ENCODE data around the gene PPEF2. TPM values are rescaled to one million over a fixed set of nuclear protein-coding genes. Genes with fewer than 3 reads are reported as not detected.

Gene PPEF2
- total and polyA plus RNA-seq, 2 experiments from 2014 or later: not detected

DNA sequence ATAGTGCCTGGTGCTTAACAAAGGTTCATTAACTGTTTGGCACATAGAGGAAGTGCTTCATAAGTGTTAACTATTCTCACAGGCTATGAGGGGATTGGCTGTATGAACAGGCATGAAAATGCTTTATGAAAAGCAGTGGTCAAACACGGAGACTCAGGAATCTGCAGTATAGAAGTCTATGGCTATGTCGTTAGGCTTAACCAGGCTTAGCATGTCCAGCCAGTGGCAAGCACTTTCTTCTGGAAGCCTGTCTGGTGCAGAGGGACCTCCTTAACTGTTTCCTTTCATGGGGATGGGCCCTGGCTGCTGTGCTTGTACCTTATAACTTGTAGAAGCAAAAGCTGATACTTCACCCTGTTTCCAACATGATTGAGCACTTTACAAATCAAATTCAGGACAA, 78.4 kb downstream of the PPEF2 start:
- no peak overlapping the region for H3K4me3 ChIP-seq
- TF ChIP-seq, protein P1, sequence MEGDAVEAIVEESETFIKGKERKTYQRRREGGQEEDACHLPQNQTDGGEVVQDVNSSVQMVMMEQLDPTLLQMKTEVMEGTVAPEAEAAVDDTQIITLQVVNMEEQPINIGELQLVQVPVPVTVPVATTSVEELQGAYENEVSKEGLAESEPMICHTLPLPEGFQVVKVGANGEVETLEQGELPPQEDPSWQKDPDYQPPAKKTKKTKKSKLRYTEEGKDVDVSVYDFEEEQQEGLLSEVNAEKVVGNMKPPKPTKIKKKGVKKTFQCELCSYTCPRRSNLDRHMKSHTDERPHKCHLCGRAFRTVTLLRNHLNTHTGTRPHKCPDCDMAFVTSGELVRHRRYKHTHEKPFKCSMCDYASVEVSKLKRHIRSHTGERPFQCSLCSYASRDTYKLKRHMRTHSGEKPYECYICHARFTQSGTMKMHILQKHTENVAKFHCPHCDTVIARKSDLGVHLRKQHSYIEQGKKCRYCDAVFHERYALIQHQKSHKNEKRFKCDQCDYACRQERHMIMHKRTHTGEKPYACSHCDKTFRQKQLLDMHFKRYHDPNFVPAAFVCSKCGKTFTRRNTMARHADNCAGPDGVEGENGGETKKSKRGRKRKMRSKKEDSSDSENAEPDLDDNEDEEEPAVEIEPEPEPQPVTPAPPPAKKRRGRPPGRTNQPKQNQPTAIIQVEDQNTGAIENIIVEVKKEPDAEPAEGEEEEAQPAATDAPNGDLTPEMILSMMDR (IDR thresholded peaks at IDR 0.05; ENCODE audit: poor library complexity): no peak
- no peak for TF ChIP-seq EZH2 (IDR thresholded peaks at IDR 0.05; ENCODE audit: borderline replicate concordance)
- H3K9me2 ChIP-seq (replicated peaks; ENCODE audit: insufficient read depth): no peaks in the 10 kb centered on the region
- no peaks in the 10 kb centered on the region for H3K36me3 ChIP-seq (replicated peaks; ENCODE audit: insufficient read depth, low read depth)
- no peaks in the 10 kb centered on the region for H3K79me2 ChIP-seq
- no peaks in the 10 kb centered on the region for H3K9me3 ChIP-seq (ENCODE audit: low read depth)
- no peaks in the 10 kb centered on the region for H3K27me3 ChIP-seq
- no peak for DNase-seq (ENCODE audit: low spot score)
- H2AFZ ChIP-seq: no peak overlapping the region
- peaks cover 3% of the 10 kb centered on the region for H3K4me1 ChIP-seq (ENCODE audit: insufficient read depth)
- no peaks in the 10 kb centered on the region for H4K20me1 ChIP-seq (ENCODE audit: insufficient read depth, poor library complexity, severe bottlenecking)
- WGBS (ENCODE audit: low lambda C conversion rate, missing lambda C conversion rate): 43% methylated on average over 2 of the region's 2 CpGs
- no peak overlapping the region for H3K4me2 ChIP-seq
- H3K27ac ChIP-seq: no peak overlapping the region

DNA sequence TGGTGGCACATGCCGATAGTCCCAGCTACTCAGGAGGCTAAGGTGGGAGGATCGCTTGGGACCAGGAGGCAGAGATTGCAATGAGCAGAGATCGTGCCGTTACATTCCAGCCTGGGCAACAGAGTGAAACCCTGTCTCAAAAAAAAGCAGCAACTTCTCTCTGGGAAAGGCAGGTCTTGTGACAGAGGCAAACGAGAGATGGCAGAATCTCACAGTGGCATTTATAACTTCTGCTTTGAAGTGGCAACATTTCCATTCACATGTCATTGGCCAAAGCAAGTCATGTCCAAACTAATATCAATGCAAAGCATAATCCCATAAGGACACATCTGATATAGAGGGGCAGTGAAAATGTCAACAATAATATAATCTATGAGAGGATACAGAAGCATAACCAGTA, 79.8 kb downstream of the PPEF2 start:
- H3K4me2 ChIP-seq: no peak overlapping the region
- H3K9me2 ChIP-seq (replicated peaks; ENCODE audit: insufficient read depth): no peaks in the 10 kb centered on the region
- H4K20me1 ChIP-seq (ENCODE audit: insufficient read depth, poor library complexity, severe bottlenecking): no peaks in the 10 kb centered on the region
- H3K36me3 ChIP-seq (replicated peaks; ENCODE audit: insufficient read depth, low read depth): no peaks in the 10 kb centered on the region
- DNase-seq (ENCODE audit: low spot score): no peak
- no peaks in the 10 kb centered on the region for H3K79me2 ChIP-seq
- no peak overlapping the region for H2AFZ ChIP-seq
- no peak overlapping the region for H3K4me3 ChIP-seq
- peaks cover 3% of the 10 kb centered on the region for H3K4me1 ChIP-seq (ENCODE audit: insufficient read depth)
- no peak for TF ChIP-seq EZH2phosphoT487 (IDR thresholded peaks at IDR 0.05; ENCODE audit: low read depth, severe bottlenecking, unreplicated experiment)
- no peak for TF ChIP-seq EZH2 (IDR thresholded peaks at IDR 0.05; ENCODE audit: borderline replicate concordance)
- TF ChIP-seq, protein P1 (IDR thresholded peaks at IDR 0.05; ENCODE audit: poor library complexity): no peak
- no peaks in the 10 kb centered on the region for H3K9me3 ChIP-seq (ENCODE audit: low read depth)
- H3K27ac ChIP-seq: no peak overlapping the region
- WGBS (ENCODE audit: low lambda C conversion rate, missing lambda C conversion rate): 87% methylated on average over 5 of the region's 5 CpGs
- no peaks in the 10 kb centered on the region for H3K27me3 ChIP-seq

DNA sequence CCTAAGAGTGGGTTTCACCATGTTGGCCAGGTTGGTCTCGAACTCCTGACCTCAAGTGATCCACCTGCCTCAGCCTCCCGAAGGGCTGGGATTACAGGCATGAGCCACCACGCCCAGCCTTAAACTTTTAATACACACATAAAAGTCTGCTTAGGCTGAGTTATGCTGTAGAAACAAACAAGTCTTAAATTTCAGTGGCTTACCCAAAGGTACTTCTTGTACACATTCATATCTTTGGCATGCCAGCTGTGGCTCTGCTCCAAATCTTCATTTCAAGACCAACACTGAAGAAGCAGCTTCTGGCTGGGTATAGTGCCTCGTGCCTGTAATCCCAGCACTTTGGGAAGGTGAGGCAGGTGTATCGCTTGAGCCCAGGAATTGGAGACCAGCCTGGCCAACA, 80.3 kb downstream of the PPEF2 start:
- Histone ChIP-seq H3K4me1 (ENCODE audit: insufficient read depth) (peaks cover 3% of the 10 kb centered on the region), H3K4me2 (no peak overlapping the region), H2AFZ (no peak overlapping the region), H3K9me2 (replicated peaks; ENCODE audit: insufficient read depth) (no peaks in the 10 kb centered on the region), H3K4me3 (no peak overlapping the region), H3K79me2 (no peaks in the 10 kb centered on the region), H3K9me3 (ENCODE audit: low read depth) (no peaks in the 10 kb centered on the region), H3K27me3 (no peaks in the 10 kb centered on the region), H3K27ac (no peak overlapping the region), H4K20me1 (ENCODE audit: insufficient read depth, poor library complexity, severe bottlenecking) (no peaks in the 10 kb centered on the region), H3K36me3 (replicated peaks; ENCODE audit: insufficient read depth, low read depth) (no peaks in the 10 kb centered on the region)
- TF ChIP-seq, protein P1 (IDR thresholded peaks at IDR 0.05; ENCODE audit: poor library complexity): no peak
- no peak for TF ChIP-seq EZH2 (IDR thresholded peaks at IDR 0.05; ENCODE audit: borderline replicate concordance)
- TF ChIP-seq EZH2phosphoT487 (IDR thresholded peaks at IDR 0.05; ENCODE audit: low read depth, severe bottlenecking, unreplicated experiment): no peak
- 80% methylated on average over 5 of the region's 5 CpGs for WGBS (ENCODE audit: low lambda C conversion rate, missing lambda C conversion rate)
- DNase-seq (ENCODE audit: low spot score): no peak

DNA sequence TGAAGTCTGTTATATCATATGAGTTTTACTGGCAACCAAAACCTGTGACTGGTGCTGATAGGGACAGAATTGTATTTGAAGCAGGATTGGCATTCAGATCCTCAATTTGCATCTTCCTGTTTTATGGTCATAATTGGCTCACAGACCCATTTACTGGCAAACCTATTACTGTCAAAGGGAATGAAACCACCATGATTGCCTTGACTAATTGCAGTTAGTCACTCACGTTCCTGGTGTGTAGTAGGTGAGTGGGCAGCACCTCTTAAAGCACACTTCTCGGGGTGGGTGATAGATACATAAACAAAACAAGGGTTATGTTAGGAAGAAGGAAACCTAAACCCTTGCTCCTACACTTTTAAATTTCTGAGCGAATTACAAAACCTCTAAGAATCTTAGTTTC, 81.0 kb downstream of the PPEF2 start:
- no peaks in the 10 kb centered on the region for H3K79me2 ChIP-seq
- H3K27ac ChIP-seq: no peak overlapping the region
- no peaks in the 10 kb centered on the region for H3K9me2 ChIP-seq (replicated peaks; ENCODE audit: insufficient read depth)
- H2AFZ ChIP-seq: no peak overlapping the region
- no peak for TF ChIP-seq EZH2 (IDR thresholded peaks at IDR 0.05; ENCODE audit: borderline replicate concordance)
- TF ChIP-seq, protein P1 (IDR thresholded peaks at IDR 0.05; ENCODE audit: poor library complexity): no peak
- TF ChIP-seq EZH2phosphoT487 (IDR thresholded peaks at IDR 0.05; ENCODE audit: low read depth, severe bottlenecking, unreplicated experiment): no peak
- peaks cover 3% of the 10 kb centered on the region for H3K4me1 ChIP-seq (ENCODE audit: insufficient read depth)
- no peaks in the 10 kb centered on the region for H3K36me3 ChIP-seq (replicated peaks; ENCODE audit: insufficient read depth, low read depth)
- H3K9me3 ChIP-seq (ENCODE audit: low read depth): no peaks in the 10 kb centered on the region
- no peaks in the 10 kb centered on the region for H4K20me1 ChIP-seq (ENCODE audit: insufficient read depth, poor library complexity, severe bottlenecking)
- H3K4me3 ChIP-seq: no peak overlapping the region
- H3K27me3 ChIP-seq: no peaks in the 10 kb centered on the region
- DNase-seq (ENCODE audit: low spot score): no peak
- whole genome bisulfite sequencing (ENCODE audit: low lambda C conversion rate, missing lambda C conversion rate): 88% methylated on average over 3 of the region's 3 CpGs
- no peak overlapping the region for H3K4me2 ChIP-seq

Data from hepatocyte (in vitro differentiated cells).